ENCODE data around the gene BCL7A. TPM values are rescaled to one million over a fixed set of nuclear protein-coding genes. Genes with fewer than 3 reads are reported as not detected.
A peak's percentile ranks its signal among the peaks of the same experiment; 100 is the strongest.

BCL7A gene
- total RNA-seq, 1 experiment from 2014 or later: 31.6 TPM

GRCh38 chr12:122072031-122072970 is 50.6 kb downstream of the BCL7A start:
- intact Hi-C loops (cut with micrococcal nuclease): no loop called here
- H3K4me2 ChIP-seq (ENCODE audit: low read length): peak overlapping the region; percentile 67
- H3K27me3 ChIP-seq (ENCODE audit: low read length): no peaks in the 10 kb centered on the region
- peak overlapping the region; percentile 34 for H3K27ac ChIP-seq (ENCODE audit: low read length)
- no peaks in the 10 kb centered on the region for H3K9me3 ChIP-seq (ENCODE audit: low read length)
- no TSS peak for BruUV-seq (replicated peaks)
- no peaks in the 10 kb centered on the region for H3K36me3 ChIP-seq (ENCODE audit: low read depth, low read length)
- ATAC-seq (peak; percentile 94), DNase-seq (peak; percentile 90)
- no peak overlapping the region for H3K9ac ChIP-seq (ENCODE audit: low read length)
- peak overlapping the region; percentile 80 for H2AFZ ChIP-seq (ENCODE audit: low read length)
- TF ChIP-seq EZH2phosphoT487 (IDR thresholded peaks at IDR 0.05; ENCODE audit: borderline replicate concordance, low read length) (no peak), CTCF (conservative IDR thresholded peaks at IDR 0.05; ENCODE audit: low read depth, low read length) (no peak), EZH2 (IDR thresholded peaks at IDR 0.05; ENCODE audit: low read length, unreplicated experiment) (no peak)
- no peaks in the 10 kb centered on the region for H4K20me1 ChIP-seq (ENCODE audit: low read length)
- H3K4me3 ChIP-seq (ENCODE audit: low read length): no peak overlapping the region
- CTCF ChIA-PET: interaction anchor here (0.6 kb wide), 2 partner anchors 33 to 41 kb away, joined by 3 read pairs; no protein-coding TSS in a partner anchor
- H3F3A ChIP-seq (ENCODE audit: low read length, unreplicated experiment): no peaks in the 10 kb centered on the region
- no peaks in the 10 kb centered on the region for H3K9me2 ChIP-seq (replicated peaks; ENCODE audit: low read length)
- H3K79me2 ChIP-seq (ENCODE audit: low read length): no peaks in the 10 kb centered on the region
- POLR2A ChIA-PET (ENCODE audit: unreplicated experiment): interaction anchor here (0.6 to 0.7 kb wide), 2 partner anchors 33 to 165 kb away, joined by 6 to 10 read pairs; no protein-coding TSS in a partner anchor
- H3K4me1 ChIP-seq (ENCODE audit: insufficient read depth, low read length): peaks cover 8% of the 10 kb centered on the region

- no peak overlapping the region for H3K9ac ChIP-seq (ENCODE audit: low read length)
- intact Hi-C loops (cut with micrococcal nuclease): no loop called here
- no peaks in the 10 kb centered on the region for H3F3A ChIP-seq (ENCODE audit: low read length, unreplicated experiment)
- no peaks in the 10 kb centered on the region for H3K9me3 ChIP-seq (ENCODE audit: low read length)
- peaks cover 12% of the 10 kb centered on the region for H3K4me1 ChIP-seq (ENCODE audit: insufficient read depth, low read length)
- no peak for TF ChIP-seq EZH2phosphoT487 (IDR thresholded peaks at IDR 0.05; ENCODE audit: borderline replicate concordance, low read length)
- no peak for TF ChIP-seq EZH2 (IDR thresholded peaks at IDR 0.05; ENCODE audit: low read length, unreplicated experiment)
- TF ChIP-seq CTCF (conservative IDR thresholded peaks at IDR 0.05; ENCODE audit: low read depth, low read length): no peak
- H3K4me2 ChIP-seq (ENCODE audit: low read length): no peak overlapping the region
- no TSS peak for BruUV-seq (replicated peaks)
- no peak overlapping the region for H2AFZ ChIP-seq (ENCODE audit: low read length)
- no peaks in the 10 kb centered on the region for H3K79me2 ChIP-seq (ENCODE audit: low read length)
- no peaks in the 10 kb centered on the region for H4K20me1 ChIP-seq (ENCODE audit: low read length)
- no peak overlapping the region for H3K4me3 ChIP-seq (ENCODE audit: low read length)
- no peaks in the 10 kb centered on the region for H3K36me3 ChIP-seq (ENCODE audit: low read depth, low read length)
- ATAC-seq: no peak
- no peaks in the 10 kb centered on the region for H3K9me2 ChIP-seq (replicated peaks; ENCODE audit: low read length)
- ChIA-PET CTCF (no interaction called here), POLR2A (ENCODE audit: unreplicated experiment) (no interaction called here)
- no peak overlapping the region for H3K27ac ChIP-seq (ENCODE audit: low read length)
- no peak for DNase-seq
- H3K27me3 ChIP-seq (ENCODE audit: low read length): no peaks in the 10 kb centered on the region
Observed at GRCh38 chr12:122073815-122074214, 52.1 kb downstream of the BCL7A start.
